ENCODE measurements around the gene ACAD10. TPM values are rescaled to one million over a fixed set of nuclear protein-coding genes. Genes with fewer than 3 reads are reported as not detected.

ACAD10 gene
- total RNA-seq, 1 donor: 16.4 TPM

- TF ChIP-seq, protein P1, sequence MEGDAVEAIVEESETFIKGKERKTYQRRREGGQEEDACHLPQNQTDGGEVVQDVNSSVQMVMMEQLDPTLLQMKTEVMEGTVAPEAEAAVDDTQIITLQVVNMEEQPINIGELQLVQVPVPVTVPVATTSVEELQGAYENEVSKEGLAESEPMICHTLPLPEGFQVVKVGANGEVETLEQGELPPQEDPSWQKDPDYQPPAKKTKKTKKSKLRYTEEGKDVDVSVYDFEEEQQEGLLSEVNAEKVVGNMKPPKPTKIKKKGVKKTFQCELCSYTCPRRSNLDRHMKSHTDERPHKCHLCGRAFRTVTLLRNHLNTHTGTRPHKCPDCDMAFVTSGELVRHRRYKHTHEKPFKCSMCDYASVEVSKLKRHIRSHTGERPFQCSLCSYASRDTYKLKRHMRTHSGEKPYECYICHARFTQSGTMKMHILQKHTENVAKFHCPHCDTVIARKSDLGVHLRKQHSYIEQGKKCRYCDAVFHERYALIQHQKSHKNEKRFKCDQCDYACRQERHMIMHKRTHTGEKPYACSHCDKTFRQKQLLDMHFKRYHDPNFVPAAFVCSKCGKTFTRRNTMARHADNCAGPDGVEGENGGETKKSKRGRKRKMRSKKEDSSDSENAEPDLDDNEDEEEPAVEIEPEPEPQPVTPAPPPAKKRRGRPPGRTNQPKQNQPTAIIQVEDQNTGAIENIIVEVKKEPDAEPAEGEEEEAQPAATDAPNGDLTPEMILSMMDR (IDR thresholded peaks at IDR 0.05; ENCODE audit: insufficient read depth, low read depth, low read length): no peak
- H3K4me3 ChIP-seq (ENCODE audit: low read depth, low read length): peak overlapping the region; percentile 32
- DNase-seq (ENCODE audit: low read depth): peak; percentile 100
Observed at GRCh38 chr12:111773801-111774551, 88.1 kb downstream of the ACAD10 start.

DNA sequence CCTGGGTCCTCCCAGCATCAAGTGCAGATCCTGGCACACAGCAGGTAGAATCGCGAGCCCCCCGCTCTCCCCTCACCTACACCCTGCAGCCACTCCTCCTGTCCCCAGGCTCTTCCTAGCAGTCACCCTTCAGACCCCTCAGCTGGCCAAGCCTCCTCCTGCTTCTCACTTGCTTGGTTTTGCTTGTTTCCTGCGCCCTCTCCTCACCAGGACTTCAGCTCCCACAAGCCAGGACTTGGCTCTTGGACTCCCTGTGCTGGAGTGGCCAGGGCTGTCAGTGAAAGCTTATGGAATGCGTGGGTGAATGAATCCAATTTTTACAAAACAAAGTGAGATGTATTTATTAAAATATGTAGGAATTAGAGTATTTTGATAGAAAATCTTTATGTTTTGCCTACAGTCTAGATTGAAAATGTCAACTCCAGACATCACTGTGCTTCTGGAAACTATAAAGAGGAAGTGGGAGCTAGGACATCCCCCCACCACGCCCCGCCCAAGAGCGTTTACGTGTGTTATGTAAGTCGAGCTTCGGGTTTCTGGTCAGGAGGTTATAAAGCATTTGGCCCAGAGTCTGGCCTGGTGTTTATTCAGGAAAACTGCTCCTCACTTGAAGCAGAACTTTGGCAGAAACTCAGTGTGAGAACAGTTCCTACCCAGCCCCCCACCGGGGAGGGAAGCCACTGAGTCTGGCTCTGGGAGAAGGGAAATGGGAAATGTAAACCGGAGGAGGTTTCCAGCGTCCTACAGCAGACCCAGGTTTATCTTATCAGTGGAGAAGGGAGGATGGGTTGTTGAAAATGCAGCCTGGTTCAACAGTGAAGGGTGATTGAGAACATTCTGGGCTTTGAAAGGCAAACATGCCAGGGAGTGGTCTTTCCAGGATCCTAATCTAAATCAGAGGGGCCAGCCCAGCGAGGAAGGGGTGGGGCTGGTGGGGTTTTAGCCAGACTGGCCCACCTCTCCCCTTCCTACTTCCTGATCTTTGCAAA is 89.6 kb downstream of the ACAD10 start:
- H3K4me3 ChIP-seq (ENCODE audit: low read depth, low read length): peak overlapping the region; percentile 25
- DNase-seq (ENCODE audit: low read depth): peak; percentile 100
- TF ChIP-seq, protein P1 (IDR thresholded peaks at IDR 0.05; ENCODE audit: insufficient read depth, low read depth, low read length): no peak

GRCh38 chr12:111776836-111777344 is 91.0 kb downstream of the ACAD10 start:
- no peak overlapping the region for H3K4me3 ChIP-seq (ENCODE audit: low read depth, low read length)
- DNase-seq (ENCODE audit: low read depth): no peak
- TF ChIP-seq, protein P1 (IDR thresholded peaks at IDR 0.05; ENCODE audit: insufficient read depth, low read depth, low read length): no peak

- no peak for DNase-seq (ENCODE audit: low read depth)
- TF ChIP-seq, protein P1 (IDR thresholded peaks at IDR 0.05; ENCODE audit: insufficient read depth, low read depth, low read length): no peak
- no peak overlapping the region for H3K4me3 ChIP-seq (ENCODE audit: low read depth, low read length)
Observed at GRCh38 chr12:111777345-111778045, 91.6 kb downstream of the ACAD10 start.

DNA sequence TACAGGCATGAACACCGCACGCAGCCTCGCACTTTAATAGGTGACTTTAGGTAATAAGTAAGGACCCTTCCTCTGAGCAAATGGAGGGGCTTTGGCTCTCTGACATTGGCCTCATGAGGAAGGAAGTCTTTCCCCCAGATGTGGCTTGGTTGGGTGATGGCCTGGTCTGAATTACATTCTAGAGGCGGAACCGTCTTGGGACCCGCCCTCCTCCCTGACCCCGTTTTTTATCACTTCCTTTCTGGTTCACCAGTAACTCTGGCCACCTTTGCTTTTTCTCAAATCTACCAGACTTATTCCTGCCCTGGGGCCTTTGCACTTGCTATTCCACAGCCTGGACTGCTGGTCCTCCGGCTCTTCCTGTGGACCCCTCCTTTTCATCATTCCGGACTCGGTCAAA is 94.3 kb downstream of the ACAD10 start:
- H3K4me3 ChIP-seq (ENCODE audit: low read depth, low read length): no peak overlapping the region
- no peak for DNase-seq (ENCODE audit: low read depth)
- TF ChIP-seq, protein P1 (IDR thresholded peaks at IDR 0.05; ENCODE audit: insufficient read depth, low read depth, low read length): no peak

GRCh38 chr12:111780615-111781014 is 94.8 kb downstream of the ACAD10 start:
- H3K4me3 ChIP-seq (ENCODE audit: low read depth, low read length): no peak overlapping the region
- DNase-seq (ENCODE audit: low read depth): no peak
- TF ChIP-seq, protein P1 (IDR thresholded peaks at IDR 0.05; ENCODE audit: insufficient read depth, low read depth, low read length): no peak
